GM23338 (cell line): Measurements from ENCODE around the gene SETD1A. TPM values are rescaled to one million over a fixed set of nuclear protein-coding genes. Genes with fewer than 3 reads are reported as not detected.

Source experiments
- ATAC-seq: fragments of 200-7000 bp; cut with Tn5 transposase; 3 replicates; pipeline ENCODE4 v1.9.1; 2020
- DNase-seq: peaks from one replicate; pipeline ENCODE4 v3.0.0-alpha.2; 2015; ENCODE audit warnings: low spot score
- H2AFZ ChIP-seq: fragments of 200-600 bp; sonication (generic); 2 replicates; pipeline ENCODE4 v1.8.0; 2016; ENCODE audit warnings: antibody characterized with exemption, mild to moderate bottlenecking, moderate library complexity
- H3F3A ChIP-seq: fragments of 200-600 bp; sonication (generic); replicated peaks from 2 replicates; pipeline ENCODE4 v1.8.0; 2017; ENCODE audit warnings: antibody characterized with exemption, mixed run types, low read depth
- H3K27ac ChIP-seq: fragments of 200-600 bp; sonication (generic); 2 replicates; pipeline ENCODE4 v1.6.1; 2016; ENCODE audit warnings: low read depth
- H3K27me3 ChIP-seq: fragments of 200-600 bp; sonication (generic); 2 replicates; pipeline ENCODE4 v1.8.0; 2016; ENCODE audit warnings: mild to moderate bottlenecking, mixed run types, moderate library complexity; ENCODE audit not compliant: insufficient read depth
- H3K36me3 ChIP-seq: fragments of 200-600 bp; sonication (generic); 2 replicates; pipeline ENCODE4 v1.8.0; 2016; ENCODE audit warnings: mild to moderate bottlenecking; ENCODE audit not compliant: insufficient read depth
- H3K4me1 ChIP-seq: fragments of 200-600 bp; sonication (generic); 2 replicates; pipeline ENCODE4 v1.8.0; 2016; ENCODE audit warnings: mild to moderate bottlenecking, moderate library complexity; ENCODE audit not compliant: insufficient read depth
- H3K4me2 ChIP-seq: fragments of 200-600 bp; sonication (generic); 2 replicates; pipeline ENCODE4 v1.7.1; 2017; ENCODE audit warnings: mixed run types
- H3K4me3 ChIP-seq: fragments of 200-600 bp; sonication (generic); 2 replicates; pipeline ENCODE4 v1.6.1; 2016; ENCODE audit warnings: mixed run types
- H3K79me2 ChIP-seq: fragments of 200-600 bp; sonication (generic); replicated peaks from 2 replicates; pipeline ENCODE4 v1.8.0; 2017; ENCODE audit warnings: mild to moderate bottlenecking; ENCODE audit not compliant: insufficient read depth
- H3K9me2 ChIP-seq: fragments of 200-600 bp; sonication (generic); 2 replicates; pipeline ENCODE4 v1.8.0; 2017; ENCODE audit not compliant: insufficient read depth
- H4K20me1 ChIP-seq: fragments of 200-600 bp; sonication (generic); replicated peaks from 2 replicates; pipeline ENCODE4 v1.8.0; 2017; ENCODE audit warnings: mild to moderate bottlenecking; ENCODE audit not compliant: insufficient read depth
- H3K27ac Mint-ChIP-seq: 2 replicates; pipeline ENCODE4 v1.8.0; 2020; ENCODE audit warnings: inconsistent platforms, mild to moderate bottlenecking, moderate library complexity, mixed read lengths
- H3K27me3 Mint-ChIP-seq: 3 replicates; pipeline ENCODE4 v1.8.0; 2022; ENCODE audit warnings: low read depth, mild to moderate bottlenecking, moderate library complexity, mixed read lengths, inconsistent platforms; ENCODE audit not compliant: insufficient read depth, poor library complexity
- H3K36me3 Mint-ChIP-seq: 3 replicates; pipeline ENCODE4 v1.8.0; 2021; ENCODE audit warnings: low read depth, mild to moderate bottlenecking, inconsistent platforms, moderate library complexity, mixed read lengths
- H3K4me1 Mint-ChIP-seq: 3 replicates; pipeline ENCODE4 v1.8.0; 2020; ENCODE audit warnings: mild to moderate bottlenecking, inconsistent platforms, mixed read lengths
- H3K4me3 Mint-ChIP-seq: 3 replicates; pipeline ENCODE4 v1.8.0; 2021; ENCODE audit warnings: moderate library complexity, mild to moderate bottlenecking, inconsistent platforms, mixed read lengths
- H3K9me3 Mint-ChIP-seq: 3 replicates; pipeline ENCODE4 v1.8.0; 2020; ENCODE audit warnings: moderate library complexity, mild to moderate bottlenecking, inconsistent platforms, mixed read lengths
- CREB1 ChIP-seq: fragments of 250-450 bp; sonication (Bioruptor Pico); IDR thresholded peaks from 2 replicates; pipeline ENCODE4 v1.5.0; 2020; ENCODE audit warnings: low read depth, mild to moderate bottlenecking, moderate library complexity
- CTCF ChIP-seq, 2 experiments: fragments of 200-600 bp in 1 of 2; sonication (generic) in 1 of 2; conservative IDR thresholded peaks; 2 replicates each; pipeline versions ENCODE4 v1.5.1 to v1.6.1; 2016 to 2017; ENCODE audit warnings: antibody characterized with exemption in 2 of 2, low read depth in 2 of 2, mild to moderate bottlenecking in 2 of 2, moderate library complexity in 1 of 2
- ETS1 ChIP-seq: IDR thresholded peaks from 2 replicates; pipeline ENCODE4 v1.6.1; 2016; ENCODE audit warnings: antibody characterized with exemption
- EZH2 ChIP-seq: fragments of 200-600 bp; sonication (generic); IDR thresholded peaks from one replicate; pipeline ENCODE4 v1.8.0; 2017; ENCODE audit warnings: antibody characterized with exemption, mild to moderate bottlenecking, low read depth; ENCODE audit not compliant: unreplicated experiment
- EZH2phosphoT487 ChIP-seq: fragments of 200-600 bp; sonication (generic); IDR thresholded peaks from one replicate; pipeline ENCODE4 v1.8.1; 2018; ENCODE audit warnings: antibody characterized with exemption; ENCODE audit not compliant: unreplicated experiment
- POLR2AphosphoS5 ChIP-seq: IDR thresholded peaks from 2 replicates; pipeline ENCODE4 v1.6.1; 2016; ENCODE audit warnings: antibody characterized with exemption, low read depth
- REST ChIP-seq: IDR thresholded peaks from one replicate; pipeline ENCODE4 v1.6.1; 2018; ENCODE audit warnings: antibody characterized with exemption; ENCODE audit not compliant: unreplicated experiment
- STAT1 ChIP-seq: IDR thresholded peaks from one replicate; pipeline ENCODE4 v1.6.1; 2016; ENCODE audit warnings: antibody characterized with exemption; ENCODE audit not compliant: unreplicated experiment
- ZNF114 ChIP-seq: fragments of 250-450 bp; sonication (Bioruptor Pico); IDR thresholded peaks from 2 replicates; pipeline ENCODE4 v1.5.0; 2020; ENCODE audit warnings: mild to moderate bottlenecking, moderate library complexity
- ZNF331 ChIP-seq: fragments of 250-450 bp; sonication (Bioruptor Pico); IDR thresholded peaks from 2 replicates; pipeline ENCODE4 v1.5.0; 2020; ENCODE audit warnings: low read depth, mild to moderate bottlenecking, moderate library complexity
- ZNF462 ChIP-seq: fragments of 250-450 bp; sonication (Bioruptor Pico); IDR thresholded peaks from 2 replicates; pipeline ENCODE4 v1.5.0; 2020; ENCODE audit warnings: mild to moderate bottlenecking, moderate library complexity
- polyA plus RNA-seq: library from polyadenylated mRNA; unstranded; fragments of >200 nt; fragmentation: Nextera tagmentation; extraction: Ambion mirVana; gene quantifications from 2 replicates; pipeline ENCODE4 v1.2.1, GENCODE V29; 2016
- total RNA-seq: library from RNA; depleted of rRNA; stranded (reverse); fragments of >200 nt; shearing (Covaris generic); gene quantifications from 2 replicates; pipeline ENCODE4 v1.2.3, GENCODE V29; 2014

Gene SETD1A
- total and polyA plus RNA-seq, 2 experiments from 2014 or later, result 10.8 to 21.9 TPM

- Mint-ChIP-seq H3K4me1 (peaks cover 2% of the 10 kb centered on the region; the same call in 2 of the 3 replicates), H3K27me3 (peaks cover 9% of the 10 kb centered on the region), H3K4me3 (no peak overlapping the region), H3K36me3 (no peaks in the 10 kb centered on the region), H3K27ac (no peak overlapping the region), H3K9me3 (no peaks in the 10 kb centered on the region)
- Histone ChIP-seq H2AFZ (no peak overlapping the region), H4K20me1 (no peaks in the 10 kb centered on the region), H3K9me2 (no peaks in the 10 kb centered on the region), H3K4me1 (no peaks in the 10 kb centered on the region), H3F3A (no peaks in the 10 kb centered on the region), H3K4me3 (no peak overlapping the region), H3K79me2 (no peaks in the 10 kb centered on the region), H3K27ac (no peak overlapping the region), H3K4me2 (no peak overlapping the region), H3K27me3 (no peaks in the 10 kb centered on the region), H3K36me3 (no peaks in the 10 kb centered on the region)
- ATAC-seq (no peak), DNase-seq (no peak)
- TF ChIP-seq STAT1, result no peak
- TF ChIP-seq EZH2, result no peak
- TF ChIP-seq ZNF114 (CRISPR knock-in tag), result no peak
- no peak for TF ChIP-seq CREB1 (CRISPR knock-in tag)
- TF ChIP-seq EZH2phosphoT487, result no peak
- no peak for TF ChIP-seq POLR2AphosphoS5
- TF ChIP-seq ZNF331 (CRISPR knock-in tag), result no peak
- TF ChIP-seq CTCF (conservative IDR thresholded peaks at IDR 0.05; ENCODE audit: low read depth in 2 of 2), result no peak
- no peak for TF ChIP-seq ETS1
- TF ChIP-seq ZNF462 (CRISPR knock-in tag), result no peak
- no peak for TF ChIP-seq REST
These were observed 63.0 kb downstream of the SETD1A start for GRCh38 chr16:31020536-31020935.
